M059J (cell line): Measurements from ENCODE around the gene AKT1. TPM values are rescaled to one million over a fixed set of nuclear protein-coding genes. Genes with fewer than 3 reads are reported as not detected.

Experiments used
- DNase-seq: peaks from one replicate; pipeline ENCODE4 v3.0.0-alpha.2; 2012; ENCODE audit warnings: low read depth
- total RNA-seq: library from RNA; depleted of rRNA; stranded (reverse); fragments of >200 nt; shearing (Covaris generic); gene quantifications from 2 replicates; pipeline ENCODE4 v1.2.3, GENCODE V29; 2014

The AKT1 gene
- total RNA-seq, 1 experiment from 2014 or later, result 134 TPM

DNA sequence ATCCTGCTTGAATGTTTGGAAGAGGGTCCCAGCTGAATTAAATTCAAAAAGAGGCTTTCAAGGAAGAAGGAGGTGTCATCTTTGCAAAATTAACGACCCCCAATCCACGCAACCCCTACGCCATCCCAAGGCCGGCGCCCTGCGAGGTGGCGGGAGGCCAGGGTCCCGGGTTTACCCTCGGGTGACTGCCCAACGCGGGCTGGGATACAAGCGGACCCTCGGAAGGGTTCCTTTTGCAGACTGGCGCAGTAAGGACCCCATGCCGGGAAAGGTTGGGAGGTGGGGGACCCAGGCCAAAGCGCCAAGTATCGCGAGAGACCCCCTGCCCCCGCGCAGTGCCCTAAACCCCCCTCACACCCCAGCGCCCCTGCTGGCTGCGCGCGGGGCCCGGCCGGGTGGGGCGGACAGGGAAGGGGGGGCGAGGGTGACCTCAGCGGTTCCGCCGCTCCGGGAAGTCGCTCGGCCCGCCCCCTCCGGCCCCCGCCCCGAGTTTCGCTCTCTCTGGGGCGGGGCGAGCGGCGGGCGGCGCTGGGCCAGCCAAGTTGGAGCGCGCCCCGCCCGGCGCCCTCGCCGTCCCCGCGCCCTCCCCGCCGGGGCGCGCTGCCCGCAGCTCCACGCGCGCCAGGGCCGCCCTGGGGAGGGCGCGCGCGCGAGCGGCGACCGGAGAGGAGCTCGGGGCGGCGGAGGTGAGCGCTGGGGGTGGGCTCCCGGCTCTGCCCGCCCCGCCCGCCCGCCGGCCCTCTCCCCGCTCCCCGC, 4.6 kb upstream of the AKT1 start:
- peak; percentile 60 for DNase-seq

DNA sequence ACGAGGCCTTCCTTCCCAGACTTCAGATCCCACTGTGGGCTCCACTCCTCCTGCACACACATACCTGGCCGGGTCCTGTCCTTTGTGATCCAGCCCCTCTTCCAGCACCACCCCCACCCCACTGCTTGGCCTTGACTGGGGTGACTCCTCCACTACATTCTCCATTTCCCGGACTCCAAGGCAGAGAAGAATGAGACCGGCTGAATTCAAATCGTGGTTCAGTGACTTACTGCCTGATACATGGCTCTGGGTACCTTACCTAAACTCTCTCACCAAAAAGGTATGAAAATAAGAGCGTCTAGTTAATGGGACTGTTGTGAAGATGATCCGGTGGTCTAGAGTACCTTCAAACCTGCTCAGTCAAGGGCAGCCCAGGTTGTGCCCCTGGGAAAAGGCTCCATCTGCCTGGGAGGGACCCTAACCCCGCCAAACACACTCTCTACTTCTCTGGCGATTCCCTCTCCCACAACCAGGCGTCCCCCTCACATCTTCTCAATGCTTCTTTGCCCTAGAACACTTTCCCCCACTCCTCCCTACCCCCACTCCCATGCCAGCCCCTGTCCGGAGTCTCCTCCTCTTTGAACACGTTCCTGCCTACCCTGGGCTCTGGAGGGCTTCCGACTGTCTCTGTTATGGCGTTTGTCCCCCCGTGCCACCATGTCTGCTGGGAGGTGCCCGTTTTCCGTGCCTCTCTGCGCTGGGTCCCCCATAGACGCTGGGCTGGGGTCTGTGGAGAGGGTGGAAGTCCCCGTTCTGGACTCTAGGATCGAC, 3.9 kb upstream of the AKT1 start:
- no peak for DNase-seq

DNA sequence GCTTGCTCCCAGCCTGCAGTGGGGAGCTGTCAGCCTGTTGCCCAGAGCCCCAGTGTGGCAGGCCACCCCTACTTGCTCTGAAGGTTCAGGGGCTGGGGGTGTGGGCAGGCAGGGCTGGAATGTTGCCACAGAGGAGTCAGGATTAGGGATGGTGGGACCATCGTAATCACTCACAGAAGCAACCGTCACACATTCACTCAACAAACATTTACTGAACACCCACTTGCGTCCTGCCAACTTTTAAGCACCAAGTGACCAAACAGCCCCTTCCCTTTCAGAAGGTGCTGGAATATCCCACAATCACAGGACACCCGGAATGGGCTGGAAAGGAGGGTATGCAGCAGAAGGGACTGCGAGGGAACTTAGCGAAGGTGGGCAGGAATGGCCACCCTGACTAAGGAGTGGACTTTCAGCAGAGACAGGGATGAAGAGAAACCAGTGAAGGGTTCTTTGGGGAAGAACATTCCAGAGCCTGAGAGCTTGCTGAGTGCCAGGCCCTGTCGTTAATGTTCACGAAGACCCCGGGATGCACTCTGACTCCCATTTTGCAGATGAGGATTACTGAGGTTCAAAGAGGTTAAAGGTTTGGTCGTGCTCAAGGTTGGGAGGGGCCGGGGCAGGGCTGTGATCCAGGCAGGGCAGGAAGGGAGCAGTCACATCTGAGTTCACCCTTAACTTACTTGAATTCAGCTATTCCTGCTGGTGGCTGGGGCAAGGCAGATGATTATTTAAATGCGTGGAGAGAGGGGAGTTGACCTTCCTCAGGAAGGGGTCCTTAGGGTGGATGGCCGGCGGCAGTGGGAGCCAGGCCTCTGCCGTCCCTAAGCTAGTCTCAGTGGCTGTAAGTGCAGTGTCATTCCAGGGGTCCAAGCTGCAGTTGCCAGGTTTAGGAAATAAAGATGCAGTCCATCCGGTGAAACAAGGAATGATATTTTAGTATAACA, 3.0 kb upstream of the AKT1 start:
- no peak for DNase-seq

DNA sequence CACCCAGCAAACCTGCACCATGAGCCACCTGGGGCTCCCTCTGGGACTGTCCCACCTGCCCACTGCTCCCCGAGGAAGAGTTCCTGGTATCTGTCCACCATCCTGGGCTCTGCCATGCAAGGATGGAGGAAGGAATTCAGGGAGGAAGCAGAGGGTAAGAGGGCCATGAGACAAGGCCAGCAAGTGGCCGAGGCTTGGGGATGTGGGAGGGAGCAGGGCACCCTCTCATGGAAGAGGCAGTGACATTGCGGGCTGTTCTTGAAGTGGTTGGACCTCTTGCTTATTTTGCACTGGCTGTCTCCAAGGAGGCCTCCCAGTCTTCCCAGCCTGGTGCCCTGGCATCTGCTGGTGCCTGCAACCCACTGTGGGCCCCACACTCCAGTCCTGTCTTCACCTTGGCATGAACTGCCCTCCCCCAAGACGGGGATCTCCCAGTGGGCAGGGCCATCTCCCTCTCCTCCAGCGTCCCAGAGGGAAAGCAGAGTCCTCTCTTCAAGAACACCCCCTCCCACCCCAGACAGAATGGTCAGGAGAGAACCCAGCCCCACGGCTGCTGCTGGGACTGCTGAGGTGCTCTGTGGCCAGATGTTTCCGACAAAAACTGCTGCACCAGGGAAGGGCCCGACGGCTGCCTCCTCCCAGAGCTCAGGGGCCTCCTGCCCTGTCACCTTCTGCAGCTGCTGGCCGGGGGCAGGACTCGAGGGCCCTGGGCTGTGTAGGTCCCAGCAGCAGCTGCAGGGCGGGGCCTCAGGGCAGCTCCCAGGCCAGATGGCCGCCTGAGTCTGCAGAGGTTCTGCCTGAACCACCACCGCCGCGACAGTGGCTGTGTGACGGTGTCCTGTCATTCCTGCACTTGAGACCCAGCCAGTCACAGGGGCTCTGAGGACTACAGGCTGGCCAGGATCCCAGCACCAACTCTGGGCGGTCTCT, 1.8 kb upstream of the AKT1 start:
- peak; percentile 20 for DNase-seq

DNA sequence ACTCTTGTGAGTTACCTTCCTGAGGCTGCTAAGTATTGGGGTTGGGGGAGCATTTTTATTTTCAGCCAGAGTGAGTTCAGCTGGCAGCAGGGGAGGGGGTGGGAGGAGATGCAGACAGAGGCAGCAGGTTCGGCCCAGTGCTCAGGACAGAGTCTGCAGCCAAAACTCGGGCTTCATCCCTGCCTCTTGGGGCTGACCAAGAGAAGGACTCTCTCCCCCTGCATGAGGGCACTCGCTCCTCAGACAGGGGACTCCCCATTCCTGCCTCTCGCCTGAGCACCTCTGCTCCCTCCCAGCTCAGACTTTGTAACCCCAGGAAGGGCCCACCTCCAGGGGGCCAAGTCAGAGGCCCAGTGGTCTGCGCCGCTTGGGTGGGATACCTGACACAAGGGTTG, 1.1 kb upstream of the AKT1 start:
- DNase-seq, result no peak

DNA sequence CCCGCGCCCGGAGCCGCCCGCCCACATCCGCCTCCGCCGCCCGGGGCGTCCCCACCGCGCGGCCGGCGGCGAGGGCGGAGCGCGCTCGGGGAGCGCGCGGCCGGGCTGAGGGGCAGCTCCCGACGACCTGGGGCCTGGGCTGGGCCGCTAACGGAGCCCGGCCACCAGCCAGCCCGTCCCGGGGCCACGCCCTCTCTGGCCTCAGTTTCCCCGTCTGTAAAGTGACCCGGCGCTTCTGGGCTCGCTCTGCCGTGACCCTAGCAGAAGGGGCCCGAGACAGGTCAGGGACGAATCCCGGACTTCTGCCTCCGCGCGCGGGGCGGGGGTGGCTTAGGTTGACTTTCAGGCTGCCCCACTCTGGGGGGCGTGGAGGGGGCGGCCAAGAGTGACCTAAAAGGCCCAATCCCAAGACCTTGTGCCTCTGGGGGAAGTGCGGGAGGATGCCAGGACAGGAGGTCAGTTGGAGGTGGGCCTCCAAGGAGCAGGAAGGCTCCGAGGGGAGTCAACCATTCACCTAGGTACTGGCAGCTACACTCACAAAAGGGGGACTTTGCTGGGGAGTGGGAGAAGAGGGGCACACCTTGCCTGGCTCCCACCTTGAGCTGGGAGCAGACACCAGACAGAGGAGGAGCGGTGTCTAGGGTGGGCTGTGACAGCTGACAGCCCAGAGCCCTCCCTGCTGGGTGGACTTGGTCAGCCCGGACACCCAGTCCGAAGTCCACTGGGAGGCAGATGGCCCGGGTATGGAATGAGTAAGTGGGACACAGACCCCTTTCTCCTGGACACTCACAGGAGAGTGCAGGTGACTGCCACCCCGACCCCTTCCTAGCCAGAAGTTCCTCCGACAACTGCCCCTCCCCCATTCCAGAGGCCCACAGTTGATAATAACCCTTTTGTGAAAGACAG, 486 bp upstream of the AKT1 start:
- DNase-seq, result peak; percentile 22

DNA sequence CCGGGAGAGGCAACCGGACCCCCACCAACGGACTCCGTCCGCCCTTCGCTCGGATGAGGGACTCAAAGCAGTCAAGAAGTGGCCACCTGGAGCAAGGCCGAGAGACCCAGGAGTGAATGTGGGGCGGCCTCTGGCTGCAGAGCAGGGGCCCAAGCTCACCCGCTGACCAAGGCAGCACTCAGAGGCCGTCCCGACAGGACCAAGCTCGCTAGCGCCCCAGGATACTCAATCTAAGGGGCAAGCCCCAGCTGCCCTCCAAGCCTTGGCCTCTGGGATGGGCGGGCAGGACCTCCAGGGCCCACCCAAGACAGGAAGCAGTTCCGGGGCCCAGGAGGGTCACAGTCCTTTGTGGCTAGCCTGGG, 936 bp downstream of the AKT1 start:
- peak; percentile 33 for DNase-seq

DNA sequence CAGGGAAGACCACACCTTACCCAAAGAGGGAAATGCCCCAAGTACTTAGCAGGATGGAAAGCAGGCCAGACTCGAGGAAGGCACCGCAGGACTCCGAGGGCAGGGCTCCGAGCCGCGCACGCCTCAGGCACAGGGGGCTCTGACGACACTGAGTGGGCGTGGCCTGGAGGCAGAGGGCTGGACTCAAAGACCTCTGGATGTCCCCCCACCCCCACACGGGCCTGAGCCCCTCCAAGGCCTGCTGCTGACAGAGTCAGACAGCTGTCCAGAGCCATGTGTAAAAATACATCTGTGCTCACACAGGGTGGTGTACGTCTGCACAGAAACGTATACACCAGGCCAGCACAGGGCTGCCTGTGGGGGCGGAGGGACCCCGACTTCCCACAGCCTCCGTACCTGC, 1.4 kb downstream of the AKT1 start:
- DNase-seq, result no peak

DNA sequence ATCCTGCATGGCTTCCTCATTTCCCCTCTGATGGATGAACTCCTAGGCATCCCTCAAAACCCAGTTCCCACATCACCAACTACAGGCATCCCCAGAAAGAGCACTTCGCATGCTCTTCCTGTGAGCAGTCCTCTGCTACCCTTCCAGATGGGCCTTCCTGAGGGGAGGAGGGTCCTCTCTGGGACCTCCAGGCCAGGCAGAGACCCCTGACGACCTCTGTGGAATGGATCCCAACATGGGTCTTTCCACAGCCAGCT, 1.9 kb downstream of the AKT1 start:
- no peak for DNase-seq

DNA sequence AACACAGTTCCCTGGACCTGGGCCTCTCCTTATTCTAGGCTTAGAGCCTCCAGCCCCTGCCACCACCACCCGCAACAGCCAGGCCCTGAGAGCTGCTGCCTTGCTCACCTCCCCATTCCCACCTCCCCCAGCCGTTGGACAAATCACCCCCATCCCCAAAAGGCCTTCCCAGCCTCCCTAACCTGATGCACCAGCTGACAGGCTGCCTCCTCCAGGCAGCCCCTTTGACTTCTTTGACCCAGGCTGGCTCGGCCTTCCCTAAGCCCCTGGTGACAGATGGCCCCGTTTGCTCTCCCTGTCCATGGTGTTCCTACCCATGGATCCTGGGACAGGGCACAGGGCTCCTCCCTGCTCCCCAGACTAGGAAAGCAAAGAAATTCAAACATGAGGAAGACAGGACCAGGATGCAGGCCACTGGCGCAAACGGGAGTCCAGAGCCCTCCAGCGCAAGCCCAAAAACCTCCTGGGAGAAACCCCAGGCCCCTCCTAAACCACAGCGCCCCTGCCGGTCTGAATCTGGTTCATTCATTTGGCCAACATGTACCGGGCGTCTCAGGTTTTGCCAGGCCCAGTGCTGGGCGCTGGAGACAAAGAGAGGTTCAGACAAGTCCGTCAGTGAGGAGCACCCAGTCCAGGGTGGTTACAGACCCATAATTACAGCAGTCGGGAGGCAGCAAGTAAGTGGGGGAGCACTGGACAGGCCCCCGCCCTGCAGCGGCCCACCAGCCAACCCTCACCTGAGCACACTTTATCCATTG, 2.4 kb downstream of the AKT1 start:
- no peak for DNase-seq

DNA sequence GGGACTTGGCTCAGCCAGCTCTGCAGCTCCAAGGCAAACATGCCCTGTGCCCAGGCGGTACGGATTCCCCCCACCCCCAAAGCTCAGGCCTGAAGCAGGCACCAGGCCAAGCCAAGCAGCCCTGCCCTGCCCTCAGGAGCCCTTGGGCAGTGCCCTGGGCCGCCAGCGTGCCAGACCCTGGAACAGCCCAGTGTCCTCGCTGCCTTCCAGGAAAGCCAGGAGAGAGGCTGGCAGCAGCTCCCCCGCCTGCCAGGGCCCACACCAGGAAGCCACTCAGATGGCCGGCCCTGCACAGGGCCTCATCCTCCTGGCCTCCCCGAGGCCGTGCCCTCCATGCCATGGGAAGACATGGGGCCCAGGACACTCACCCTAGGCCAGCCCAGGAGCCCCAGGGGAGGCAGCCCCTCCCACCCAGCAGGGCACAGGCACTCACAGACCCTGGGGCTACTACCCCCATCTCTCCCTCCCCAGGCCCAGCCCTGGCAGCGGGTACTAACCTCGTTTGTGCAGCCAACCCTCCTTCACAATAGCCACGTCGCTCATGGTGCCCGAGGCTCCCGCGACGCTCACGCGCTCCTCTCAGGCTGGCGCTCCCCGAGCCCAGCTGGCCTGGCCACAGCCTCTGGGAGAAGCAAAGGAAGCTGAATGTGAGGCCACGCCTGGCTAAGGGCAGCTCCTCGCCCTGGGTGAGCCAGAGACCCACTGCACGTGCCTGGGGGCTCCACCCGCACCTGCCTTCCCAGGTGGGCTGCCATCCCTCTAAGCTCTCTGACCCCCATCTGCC, 3.3 kb downstream of the AKT1 start:
- no peak for DNase-seq

DNA sequence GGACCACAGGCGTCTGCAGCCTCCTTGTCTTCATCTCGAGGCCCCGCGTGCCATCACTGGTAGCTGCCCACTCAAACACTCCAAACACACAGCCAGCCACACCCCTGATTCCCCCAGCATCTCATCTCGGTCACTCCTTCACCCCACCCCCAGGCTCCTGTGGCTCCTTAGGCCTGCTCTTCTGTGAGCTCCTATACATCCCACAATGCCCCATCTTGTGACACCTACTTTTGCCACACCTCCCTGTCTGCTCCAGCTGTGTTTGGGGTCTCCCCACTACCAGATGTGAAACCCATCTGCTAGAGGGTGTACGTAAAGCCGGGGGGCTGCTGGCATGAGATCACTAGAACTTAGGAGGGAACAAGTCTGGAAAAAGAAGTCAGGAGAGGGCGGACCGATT, 4.1 kb downstream of the AKT1 start:
- DNase-seq, result no peak

DNA sequence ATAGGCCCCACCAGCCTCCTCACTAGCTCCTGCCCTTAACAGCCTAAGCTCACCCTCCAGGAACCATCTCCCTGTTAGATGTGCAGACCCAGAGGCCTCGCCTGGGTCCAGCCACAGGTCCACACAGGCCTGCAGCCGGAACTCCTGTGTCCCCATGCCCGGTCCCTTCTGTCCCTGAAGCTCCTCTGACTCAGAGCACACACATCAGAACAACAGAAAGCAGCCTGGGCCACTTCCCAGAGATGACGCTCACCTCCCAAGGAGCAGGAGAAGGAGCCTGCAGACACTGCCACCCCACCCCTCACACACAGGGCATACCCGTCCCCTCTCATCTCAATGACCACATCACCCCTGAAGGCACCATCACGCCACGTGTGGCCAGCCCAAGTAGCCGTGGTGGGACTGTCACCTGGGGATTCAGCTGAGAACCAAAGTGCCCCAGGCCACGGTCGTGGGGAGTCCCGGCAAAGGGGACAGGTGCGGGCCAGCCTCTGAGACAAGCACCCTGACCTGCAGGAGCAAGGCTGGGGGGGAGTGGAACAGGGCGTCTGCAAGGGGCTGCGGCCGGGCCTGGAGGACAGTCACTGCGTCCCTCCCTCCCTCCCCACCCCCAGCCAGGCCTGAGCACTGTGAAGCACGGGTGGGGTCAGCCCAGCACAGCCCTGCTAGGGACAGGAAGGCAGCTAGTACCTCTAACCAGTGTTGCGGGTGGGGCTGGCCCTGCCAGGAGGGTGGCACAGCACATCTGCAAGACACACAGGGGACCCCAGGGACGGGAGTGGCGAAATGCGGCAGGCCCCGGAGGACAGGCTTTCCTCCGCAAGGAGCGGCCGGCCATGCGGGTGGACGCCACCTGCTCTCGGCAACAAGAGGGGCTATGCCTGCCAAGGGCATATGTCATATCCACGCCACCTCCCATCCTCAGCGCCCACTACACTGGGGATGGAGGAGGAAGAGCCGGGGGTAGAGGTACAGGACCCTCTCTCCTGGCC, 5.5 kb downstream of the AKT1 start:
- no peak for DNase-seq

DNA sequence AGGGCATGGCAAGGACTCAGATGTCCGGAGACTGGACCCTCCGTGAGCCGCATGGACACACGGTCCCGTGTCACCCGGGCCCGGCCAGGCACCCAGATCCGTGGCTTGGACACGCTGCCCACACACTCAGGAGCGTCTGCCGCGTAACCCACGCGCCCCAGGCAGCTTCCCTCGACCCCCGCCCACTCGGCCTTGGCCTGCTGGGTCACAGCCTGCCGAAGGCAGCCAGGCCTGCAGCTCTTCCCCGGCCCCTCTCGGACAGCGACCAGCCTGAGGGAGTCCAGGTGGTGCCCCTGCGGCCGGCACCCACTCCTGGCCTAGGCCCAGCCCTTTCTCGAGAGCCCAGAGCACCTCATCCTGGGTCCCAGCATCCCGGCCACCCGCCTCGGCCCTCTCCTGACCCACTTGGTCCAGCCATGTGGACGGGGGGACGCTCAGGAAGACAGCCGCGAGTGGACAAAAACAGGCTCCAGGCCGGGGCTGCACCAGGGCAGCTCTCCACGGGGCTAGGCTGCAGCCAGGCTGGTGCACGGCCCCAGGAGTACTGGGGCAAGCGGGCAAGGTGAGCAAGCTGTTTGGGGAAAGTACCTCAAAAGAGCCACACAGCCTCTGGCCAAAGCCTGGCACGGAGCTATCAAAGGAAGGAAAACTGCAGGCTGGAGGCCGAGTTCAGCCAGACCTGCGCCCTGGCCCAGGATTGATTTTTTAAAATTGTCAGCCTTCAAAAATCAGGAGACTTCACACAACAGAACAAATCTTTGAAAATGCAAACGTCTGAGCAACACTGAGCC, 6.5 kb downstream of the AKT1 start:
- no peak for DNase-seq

DNA sequence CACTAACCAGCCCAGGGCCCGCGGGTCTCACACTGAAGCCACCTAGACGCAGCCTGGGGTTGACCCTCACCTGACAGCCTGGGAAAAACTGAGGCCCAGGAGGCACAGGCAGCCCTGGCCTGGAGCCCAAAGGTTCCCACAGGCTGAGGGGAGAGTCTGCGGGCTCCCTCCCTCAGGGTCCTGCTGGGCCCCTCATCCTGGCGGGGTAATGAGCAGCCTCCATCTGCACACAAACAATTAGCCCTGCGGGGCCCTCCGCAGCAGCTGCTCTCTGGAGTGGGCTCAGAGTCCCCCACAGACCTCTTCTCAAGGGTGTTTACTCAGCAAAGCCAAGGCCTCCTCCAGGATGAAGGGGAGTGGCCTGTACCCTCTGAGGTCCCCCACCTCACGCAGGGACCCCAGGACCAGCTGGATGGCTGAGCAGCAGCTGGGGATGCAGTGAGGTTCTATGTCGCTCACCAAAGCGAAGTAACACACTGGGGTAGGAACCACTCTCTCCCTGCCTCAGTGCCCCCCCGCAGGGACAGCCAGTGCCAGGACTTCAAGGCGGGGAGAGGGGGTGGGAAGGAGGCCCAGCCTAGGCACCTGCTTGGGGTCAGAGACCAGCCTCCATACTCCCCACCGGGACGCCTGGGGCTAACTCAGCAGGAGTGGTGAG, 7.3 kb downstream of the AKT1 start:
- DNase-seq, result no peak

DNA sequence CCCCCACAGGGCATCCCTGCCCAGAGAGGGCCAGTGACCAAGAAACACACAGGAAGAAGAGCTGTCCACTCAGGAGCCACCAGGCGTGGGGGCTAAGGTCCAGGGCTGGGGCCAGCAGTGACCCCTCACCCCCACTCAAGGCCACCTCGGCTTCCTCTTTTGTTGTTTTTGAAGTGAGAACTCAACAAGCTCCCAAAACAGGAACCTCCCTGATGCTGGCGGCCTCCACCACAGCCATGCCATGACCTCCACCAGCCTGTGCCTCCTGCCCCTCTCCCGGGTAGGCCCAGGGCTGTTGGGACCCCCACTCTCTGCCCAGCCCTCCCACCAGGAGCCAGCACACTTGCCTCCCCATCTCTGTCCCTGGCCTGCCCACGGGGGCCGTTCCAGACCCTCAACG, 7.8 kb downstream of the AKT1 start:
- DNase-seq, result no peak
